ENCODE data around the gene TUFT1. TPM values are rescaled to one million over a fixed set of nuclear protein-coding genes. Genes with fewer than 3 reads are reported as not detected.

Gene TUFT1
- total and polyA plus RNA-seq, 2 of the 13 experiments (the other 11 are each of a cell fraction or from before 2014, with no cell fraction given) = 6.4 to 7.3 TPM

- TF ChIP-seq ATF6 (CRISPR knock-in tag; conservative IDR thresholded peaks at IDR 0.05) (no peak), RNF219 (CRISPR knock-in tag; IDR thresholded peaks at IDR 0.05) (no peak), NCOA5 (CRISPR knock-in tag; IDR thresholded peaks at IDR 0.05) (no peak), TFAP4 (IDR thresholded peaks at IDR 0.05; ENCODE audit: borderline replicate concordance, low read depth) (peak; percentile 89; the same call in 1 of the 2 replicates), SP5 (CRISPR knock-in tag; IDR thresholded peaks at IDR 0.05; ENCODE audit: borderline replicate concordance, low read depth) (peak; percentile 57), ERF (CRISPR knock-in tag; IDR thresholded peaks at IDR 0.05) (peak; percentile 35; the same call in 1 of the 2 replicates), HDAC2 (CRISPR knock-in tag; IDR thresholded peaks at IDR 0.05) (peak; percentile 93), ZNF546 (CRISPR knock-in tag; conservative IDR thresholded peaks at IDR 0.05) (0 out of 2 replicates have a peak, but pooled peaks have one; percentile 59), GATAD2A (CRISPR knock-in tag; IDR thresholded peaks at IDR 0.05) (peak; percentile 93), AHR (CRISPR knock-in tag; IDR thresholded peaks at IDR 0.05) (no peak), ZBTB21 (CRISPR knock-in tag; IDR thresholded peaks at IDR 0.05) (peak; percentile 48; the same call in 1 of the 2 replicates), ZNF280D (CRISPR knock-in tag; IDR thresholded peaks at IDR 0.05) (no peak), ZNF770 (CRISPR knock-in tag; IDR thresholded peaks at IDR 0.05) (0 out of 2 replicates have a peak, but pooled peaks have one; percentile 38), ARHGAP35 (CRISPR knock-in tag; IDR thresholded peaks at IDR 0.05; ENCODE audit: borderline replicate concordance) (0 out of 2 replicates have a peak, but pooled peaks have one; percentile 29), ELF1 (CRISPR knock-in tag; IDR thresholded peaks at IDR 0.05) (peak; percentile 84), KLF6 (CRISPR knock-in tag; IDR thresholded peaks at IDR 0.05) (0 out of 2 replicates have a peak, but pooled peaks have one; percentile 29), SP2 (CRISPR knock-in tag; IDR thresholded peaks at IDR 0.05) (0 out of 2 replicates have a peak, but pooled peaks have one; percentile 10), NCOR1 (IDR thresholded peaks at IDR 0.05; ENCODE audit: borderline replicate concordance, low read length) (peak; percentile 85), MATR3 (CRISPR knock-in tag; IDR thresholded peaks at IDR 0.05) (no peak), RELA (CRISPR knock-in tag; IDR thresholded peaks at IDR 0.05) (0 out of 2 replicates have a peak, but pooled peaks have one; percentile 42)
Observed at GRCh38 chr1:151547119-151547899, 7.2 kb downstream of the TUFT1 start (continued).
